OCI-LY3 (cell line): ENCODE measurements around the gene TEX19.

ENCODE experiments used
- H2AFZ ChIP-seq: fragments of 200-600, 300-600 bp; shearing (Covaris generic); 2 replicates; pipeline ENCODE4 v1.6.0; 2014; ENCODE audit warnings: antibody characterized with exemption, low read depth, low read length
- H3K27ac ChIP-seq: fragments of 200-600, 300-600 bp; sonication (generic); 2 replicates; pipeline ENCODE4 v1.5.1; 2014; ENCODE audit warnings: mild to moderate bottlenecking, low read length, moderate library complexity, mixed read lengths
- H3K27me3 ChIP-seq: fragments of 200-600, 300-600 bp; sonication (generic); 2 replicates; pipeline ENCODE4 v1.6.1; 2014; ENCODE audit warnings: low read depth, low read length, mixed read lengths
- H3K36me3 ChIP-seq: fragments of 200-600, 300-600 bp; sonication (generic); replicated peaks from 2 replicates; pipeline ENCODE3; 2014; ENCODE audit warnings: low read depth, low read length, mixed read lengths
- H3K4me1 ChIP-seq: fragments of 300-600, 200-600 bp; sonication (generic); 2 replicates; pipeline ENCODE4 v1.6.1; 2014; ENCODE audit warnings: low read length, mixed read lengths
- H3K4me2 ChIP-seq: fragments of 200-600, 300-600 bp; sonication (generic); 2 replicates; pipeline ENCODE4 v1.6.1; 2014; ENCODE audit warnings: low read length, mixed read lengths
- H3K4me3 ChIP-seq: fragments of 300-600, 200-600 bp; sonication (generic); 2 replicates; pipeline ENCODE4 v1.5.1; 2014; ENCODE audit warnings: antibody characterized with exemption, mild to moderate bottlenecking, low read length, moderate library complexity
- H3K79me2 ChIP-seq: fragments of 300-600, 200-600 bp; shearing (Covaris generic); 2 replicates; pipeline ENCODE4 v1.6.1; 2014; ENCODE audit warnings: mild to moderate bottlenecking, low read length, mixed read lengths
- H3K9ac ChIP-seq: fragments of 300-600, 200-600 bp; shearing (Covaris generic); 2 replicates; pipeline ENCODE4 v1.6.0; 2014; ENCODE audit warnings: mild to moderate bottlenecking, low read length, moderate library complexity
- H3K9me3 ChIP-seq: fragments of 200-600, 300-600 bp; shearing (Covaris generic); 2 replicates; pipeline ENCODE4 v1.6.1; 2014; ENCODE audit warnings: low read length, mixed read lengths; ENCODE audit not compliant: insufficient read depth
- H4K20me1 ChIP-seq: fragments of 200-600, 300-600 bp; sonication (generic); 2 replicates; pipeline ENCODE4 v1.6.1; 2016; ENCODE audit warnings: low read length, mixed read lengths; ENCODE audit not compliant: insufficient read depth
- CTCF ChIP-seq: fragments of 200-600, 300-600 bp; sonication (generic); IDR thresholded peaks from 2 replicates; pipeline ENCODE4 v1.5.1; 2014; ENCODE audit warnings: antibody characterized with exemption, low read length, low read depth
- EZH2phosphoT487 ChIP-seq: fragments of 200-600 bp; shearing (Covaris generic); IDR thresholded peaks from 2 replicates; pipeline ENCODE4 v1.6.1; 2018; ENCODE audit warnings: antibody characterized with exemption, mixed run types, low read depth

The TEX19 gene

GRCh38 chr17:82311971-82312370, 47.1 kb upstream of the TEX19 start:
- Histone ChIP-seq H3K27me3 (no peaks in the 10 kb centered on the region), H3K4me1 (no peaks in the 10 kb centered on the region), H2AFZ (no peak overlapping the region), H3K27ac (no peak overlapping the region), H3K79me2 (no peaks in the 10 kb centered on the region), H3K4me3 (no peak overlapping the region), H3K4me2 (no peak overlapping the region), H4K20me1 (no peaks in the 10 kb centered on the region), H3K9me3 (no peaks in the 10 kb centered on the region), H3K9ac (no peak overlapping the region), H3K36me3 (no peaks in the 10 kb centered on the region)
- no peak for TF ChIP-seq EZH2phosphoT487
- TF ChIP-seq CTCF: no peak

- Histone ChIP-seq H3K9ac (no peak overlapping the region), H3K27me3 (no peaks in the 10 kb centered on the region), H3K4me1 (no peaks in the 10 kb centered on the region), H2AFZ (no peak overlapping the region), H3K4me2 (no peak overlapping the region), H3K9me3 (no peaks in the 10 kb centered on the region), H3K79me2 (no peaks in the 10 kb centered on the region), H4K20me1 (no peaks in the 10 kb centered on the region), H3K27ac (no peak overlapping the region), H3K4me3 (no peak overlapping the region), H3K36me3 (no peaks in the 10 kb centered on the region)
- TF ChIP-seq EZH2phosphoT487 (no peak), CTCF (no peak)
These were observed 45.6 kb upstream of the TEX19 start for GRCh38 chr17:82313195-82314011.

GRCh38 chr17:82314012-82314726, 44.9 kb upstream of the TEX19 start:
- H3K4me2 ChIP-seq: no peak overlapping the region
- H3K79me2 ChIP-seq: no peaks in the 10 kb centered on the region
- H2AFZ ChIP-seq: no peak overlapping the region
- H3K36me3 ChIP-seq: no peaks in the 10 kb centered on the region
- H3K9me3 ChIP-seq: no peaks in the 10 kb centered on the region
- no peaks in the 10 kb centered on the region for H3K4me1 ChIP-seq
- H3K9ac ChIP-seq: no peak overlapping the region
- no peaks in the 10 kb centered on the region for H3K27me3 ChIP-seq
- no peak overlapping the region for H3K27ac ChIP-seq
- no peaks in the 10 kb centered on the region for H4K20me1 ChIP-seq
- no peak overlapping the region for H3K4me3 ChIP-seq
- no peak for TF ChIP-seq CTCF
- no peak for TF ChIP-seq EZH2phosphoT487
